ENCODE results near the gene NNAT. TPM values are rescaled to one million over a fixed set of nuclear protein-coding genes. Genes with fewer than 3 reads are reported as not detected.
"Not testable (repeated sequence)": the region's sequence is repeated elsewhere in the genome, so short reads cannot be mapped to it uniquely, and the experiment has no call there.

Gene NNAT
- 287 TPM for polyA plus RNA-seq (2013, experiment 1 of 4)
- 298 TPM for polyA plus RNA-seq (2013, experiment 2 of 4)
- 276 TPM for polyA plus RNA-seq (2013, experiment 3 of 4)
- polyA plus RNA-seq (2013, experiment 4 of 4) = 337 TPM

- peaks cover 44% of the 10 kb centered on the region for H3K4me1 ChIP-seq (ENCODE audit: control insufficient read depth, insufficient read depth, low read length)
- peak within 1 kb of the TSS; percentile 48 for H3K4me3 ChIP-seq (ENCODE audit: insufficient read depth, low read depth, low read length)
- peak within 1 kb of the TSS; percentile 11 for H3K27ac ChIP-seq (ENCODE audit: insufficient read depth, low read depth, low read length, poor library complexity, severe bottlenecking)
- H3K9me3 ChIP-seq (ENCODE audit: control insufficient read depth, low read length) = no peaks in the 10 kb centered on the region
- H3K36me3 ChIP-seq (ENCODE audit: control insufficient read depth, insufficient read depth, low read length) = peaks cover 7% of the 10 kb centered on the region
- WGBS, 2 experiments = 60 to 64% methylated on average over 69 of the region's 69 CpGs
- H3K27me3 ChIP-seq (ENCODE audit: control insufficient read depth, insufficient read depth, low read length, poor library complexity, severe bottlenecking) = no peaks in the 10 kb centered on the region
These were observed at the start of gene NNAT for GRCh38 chr20:37521061-37521771. TSS of gene NNAT (plus strand) at chr20:37521250. CDS start at chr20:37521332, 82 bp downstream.

GRCh38 chr20:37471741-37472235, 49.3 kb upstream of the NNAT start:
- no peaks in the 10 kb centered on the region for H3K9me3 ChIP-seq (ENCODE audit: control insufficient read depth, low read length)
- peaks cover 5% of the 10 kb centered on the region for H3K4me1 ChIP-seq (ENCODE audit: control insufficient read depth, insufficient read depth, low read length)
- no peaks in the 10 kb centered on the region for H3K36me3 ChIP-seq (ENCODE audit: control insufficient read depth, insufficient read depth, low read length)
- H3K4me3 ChIP-seq (ENCODE audit: insufficient read depth, low read depth, low read length) = no peak overlapping the region
- WGBS, 2 experiments = 85 to 89% methylated on average over 7 of the region's 7 CpGs
- H3K27ac ChIP-seq (ENCODE audit: insufficient read depth, low read depth, low read length, poor library complexity, severe bottlenecking) = no peak overlapping the region
- H3K27me3 ChIP-seq (ENCODE audit: control insufficient read depth, insufficient read depth, low read length, poor library complexity, severe bottlenecking) = no peaks in the 10 kb centered on the region

GRCh38 chr20:37472435-37472834, 48.6 kb upstream of the NNAT start:
- H3K4me3 ChIP-seq (ENCODE audit: insufficient read depth, low read depth, low read length); H3K9me3 ChIP-seq (ENCODE audit: control insufficient read depth, low read length); H3K4me1 ChIP-seq (ENCODE audit: control insufficient read depth, insufficient read depth, low read length); H3K27me3 ChIP-seq (ENCODE audit: control insufficient read depth, insufficient read depth, low read length, poor library complexity, severe bottlenecking); H3K27ac ChIP-seq (ENCODE audit: insufficient read depth, low read depth, low read length, poor library complexity, severe bottlenecking); H3K36me3 ChIP-seq (ENCODE audit: control insufficient read depth, insufficient read depth, low read length): not testable (repeated sequence)
- WGBS, 2 experiments = 82 to 94% methylated on average over 6 of the region's 6 CpGs

GRCh38 chr20:37473249-37474000, 47.6 kb upstream of the NNAT start:
- 90 to 91% methylated on average over 11 of the region's 11 CpGs for WGBS, 2 experiments
- no peak overlapping the region for H3K27ac ChIP-seq (ENCODE audit: insufficient read depth, low read depth, low read length, poor library complexity, severe bottlenecking)
- no peak overlapping the region for H3K4me3 ChIP-seq (ENCODE audit: insufficient read depth, low read depth, low read length)
- H3K36me3 ChIP-seq (ENCODE audit: control insufficient read depth, insufficient read depth, low read length) = no peaks in the 10 kb centered on the region
- H3K27me3 ChIP-seq (ENCODE audit: control insufficient read depth, insufficient read depth, low read length, poor library complexity, severe bottlenecking) = no peaks in the 10 kb centered on the region
- peaks cover 5% of the 10 kb centered on the region for H3K4me1 ChIP-seq (ENCODE audit: control insufficient read depth, insufficient read depth, low read length)
- H3K9me3 ChIP-seq (ENCODE audit: control insufficient read depth, low read length) = no peaks in the 10 kb centered on the region

GRCh38 chr20:37474386-37474785, 46.7 kb upstream of the NNAT start:
- H3K4me3 ChIP-seq (ENCODE audit: insufficient read depth, low read depth, low read length) = no peak overlapping the region
- H3K36me3 ChIP-seq (ENCODE audit: control insufficient read depth, insufficient read depth, low read length) = no peaks in the 10 kb centered on the region
- no peak overlapping the region for H3K27ac ChIP-seq (ENCODE audit: insufficient read depth, low read depth, low read length, poor library complexity, severe bottlenecking)
- peaks cover 5% of the 10 kb centered on the region for H3K4me1 ChIP-seq (ENCODE audit: control insufficient read depth, insufficient read depth, low read length)
- H3K27me3 ChIP-seq (ENCODE audit: control insufficient read depth, insufficient read depth, low read length, poor library complexity, severe bottlenecking) = no peaks in the 10 kb centered on the region
- 91 to 95% methylated on average over 4 of the region's 4 CpGs for WGBS, 2 experiments
- H3K9me3 ChIP-seq (ENCODE audit: control insufficient read depth, low read length) = no peaks in the 10 kb centered on the region

- WGBS, 2 experiments = 79 to 88% methylated on average over 5 of the region's 5 CpGs
- H3K4me3 ChIP-seq (ENCODE audit: insufficient read depth, low read depth, low read length) = no peak overlapping the region
- no peaks in the 10 kb centered on the region for H3K9me3 ChIP-seq (ENCODE audit: control insufficient read depth, low read length)
- H3K36me3 ChIP-seq (ENCODE audit: control insufficient read depth, insufficient read depth, low read length) = no peaks in the 10 kb centered on the region
- no peak overlapping the region for H3K27ac ChIP-seq (ENCODE audit: insufficient read depth, low read depth, low read length, poor library complexity, severe bottlenecking)
- H3K4me1 ChIP-seq (ENCODE audit: control insufficient read depth, insufficient read depth, low read length) = peaks cover 5% of the 10 kb centered on the region
- no peaks in the 10 kb centered on the region for H3K27me3 ChIP-seq (ENCODE audit: control insufficient read depth, insufficient read depth, low read length, poor library complexity, severe bottlenecking)
These were observed 45.8 kb upstream of the NNAT start for GRCh38 chr20:37475252-37475651.

- no peaks in the 10 kb centered on the region for H3K36me3 ChIP-seq (ENCODE audit: control insufficient read depth, insufficient read depth, low read length)
- no peaks in the 10 kb centered on the region for H3K27me3 ChIP-seq (ENCODE audit: control insufficient read depth, insufficient read depth, low read length, poor library complexity, severe bottlenecking)
- 63 to 82% methylated on average over 2 to 3 of the region's 3 CpGs for WGBS, 2 experiments
- no peak overlapping the region for H3K27ac ChIP-seq (ENCODE audit: insufficient read depth, low read depth, low read length, poor library complexity, severe bottlenecking)
- H3K9me3 ChIP-seq (ENCODE audit: control insufficient read depth, low read length) = no peaks in the 10 kb centered on the region
- H3K4me3 ChIP-seq (ENCODE audit: insufficient read depth, low read depth, low read length) = no peak overlapping the region
- peaks cover 5% of the 10 kb centered on the region for H3K4me1 ChIP-seq (ENCODE audit: control insufficient read depth, insufficient read depth, low read length)
These were observed 44.0 kb upstream of the NNAT start for GRCh38 chr20:37477041-37477440.

- Histone ChIP-seq H3K9me3 (ENCODE audit: control insufficient read depth, low read length) (no peaks in the 10 kb centered on the region), H3K27me3 (ENCODE audit: control insufficient read depth, insufficient read depth, low read length, poor library complexity, severe bottlenecking) (no peaks in the 10 kb centered on the region), H3K4me1 (ENCODE audit: control insufficient read depth, insufficient read depth, low read length) (no peaks in the 10 kb centered on the region), H3K27ac (ENCODE audit: insufficient read depth, low read depth, low read length, poor library complexity, severe bottlenecking) (no peak overlapping the region), H3K36me3 (ENCODE audit: control insufficient read depth, insufficient read depth, low read length) (no peaks in the 10 kb centered on the region), H3K4me3 (ENCODE audit: insufficient read depth, low read depth, low read length) (no peak overlapping the region)
- WGBS, 2 experiments = 87 to 92% methylated on average over 6 of the region's 6 CpGs
These were observed 41.8 kb upstream of the NNAT start for GRCh38 chr20:37479266-37479665.

GRCh38 chr20:37479925-37480691, 40.9 kb upstream of the NNAT start:
- no peak overlapping the region for H3K27ac ChIP-seq (ENCODE audit: insufficient read depth, low read depth, low read length, poor library complexity, severe bottlenecking)
- H3K36me3 ChIP-seq (ENCODE audit: control insufficient read depth, insufficient read depth, low read length) = no peaks in the 10 kb centered on the region
- WGBS, 2 experiments = 91 to 93% methylated on average over 9 of the region's 9 CpGs
- no peaks in the 10 kb centered on the region for H3K9me3 ChIP-seq (ENCODE audit: control insufficient read depth, low read length)
- no peaks in the 10 kb centered on the region for H3K27me3 ChIP-seq (ENCODE audit: control insufficient read depth, insufficient read depth, low read length, poor library complexity, severe bottlenecking)
- H3K4me1 ChIP-seq (ENCODE audit: control insufficient read depth, insufficient read depth, low read length) = no peaks in the 10 kb centered on the region
- no peak overlapping the region for H3K4me3 ChIP-seq (ENCODE audit: insufficient read depth, low read depth, low read length)

- Histone ChIP-seq H3K36me3 (ENCODE audit: control insufficient read depth, insufficient read depth, low read length) (no peaks in the 10 kb centered on the region), H3K9me3 (ENCODE audit: control insufficient read depth, low read length) (no peaks in the 10 kb centered on the region), H3K4me1 (ENCODE audit: control insufficient read depth, insufficient read depth, low read length) (no peaks in the 10 kb centered on the region), H3K27ac (ENCODE audit: insufficient read depth, low read depth, low read length, poor library complexity, severe bottlenecking) (no peak overlapping the region), H3K27me3 (ENCODE audit: control insufficient read depth, insufficient read depth, low read length, poor library complexity, severe bottlenecking) (no peaks in the 10 kb centered on the region), H3K4me3 (ENCODE audit: insufficient read depth, low read depth, low read length) (no peak overlapping the region)
- WGBS, 2 experiments = 87 to 92% methylated on average over 1 of the region's 1 CpG
These were observed 40.1 kb upstream of the NNAT start for GRCh38 chr20:37480919-37481318.

Data from ectodermal cell (in vitro differentiated cells).